Activated CD4-positive, alpha-beta T cell treated with anti-CD3 and anti-CD28 coated beads for 36 hours (primary cell): ENCODE data around the gene NCAN. TPM values are rescaled to one million over a fixed set of nuclear protein-coding genes. Genes with fewer than 3 reads are reported as not detected.
"Not testable (repeated sequence)": the region's sequence is repeated elsewhere in the genome, so short reads cannot be mapped to it uniquely, and the experiment has no call there.

Experiments used
- ATAC-seq: fragments of 200-7000 bp; cut with Tn5 transposase; one replicate; pipeline ENCODE4 v1.10.0; 2021; ENCODE audit warnings: mild to moderate bottlenecking, moderate library complexity
- CTCF ChIA-PET: fragments of 350-600 bp; sonication (Branson Sonifier 250); formaldehyde crosslinking; loops from one replicate; lab custom pipeline; 2021; ENCODE audit warnings: antibody characterized with exemption; lab: Charles Lee
- POLR2A ChIA-PET: fragments of 350-600 bp; sonication (Branson Sonifier 250); formaldehyde crosslinking; loops from one replicate; lab custom pipeline; 2021; ENCODE audit warnings: antibody characterized with exemption, inconsistent platforms; lab: Charles Lee
- DNase-seq: peaks from one replicate; pipeline ENCODE4 v3.0.0-alpha.2; 2020
- H3K27ac Mint-ChIP-seq: one replicate; pipeline ENCODE4 v1.8.0; 2021; ENCODE audit warnings: mixed read lengths
- H3K27me3 Mint-ChIP-seq: one replicate; pipeline ENCODE4 v1.8.0; 2021; ENCODE audit warnings: mixed read lengths
- H3K36me3 Mint-ChIP-seq: one replicate; pipeline ENCODE4 v1.8.0; 2021; ENCODE audit warnings: low read depth, mixed read lengths
- H3K4me1 Mint-ChIP-seq: one replicate; pipeline ENCODE4 v1.8.0; 2021; ENCODE audit warnings: mixed read lengths
- H3K4me3 Mint-ChIP-seq: one replicate; pipeline ENCODE4 v1.8.0; 2021; ENCODE audit warnings: mild to moderate bottlenecking, moderate library complexity, mixed read lengths
- H3K9me3 Mint-ChIP-seq: one replicate; pipeline ENCODE4 v1.8.0; 2021; ENCODE audit warnings: low read depth, mixed read lengths
- intact Hi-C, 2 experiments: fragments of 100-400 bp; cut with DNase I in 1 of 2; cut with micrococcal nuclease in 1 of 2; formaldehyde crosslinking; loops; one replicate each; pipeline versions ENCODE4 v1.14.2 to v1.15.1; 2022 to 2024; cut with DNase I, micrococcal nuclease
- total RNA-seq, 2 experiments: library from RNA; stranded (reverse); gene quantifications; one replicate each; pipeline ENCODE4 v1.2.3, GENCODE V29; 2021

NCAN gene
- total RNA-seq, 2 experiments from 2014 or later, result not detected

GRCh38 chr19:19213426-19214158, 1.8 kb downstream of the NCAN start:
- H3K4me3 Mint-ChIP-seq, result no peak overlapping the region
- H3K27ac Mint-ChIP-seq, result no peak overlapping the region
- no peaks in the 10 kb centered on the region for H3K9me3 Mint-ChIP-seq
- intact Hi-C loops, result no loop called here
- H3K27me3 Mint-ChIP-seq, result peaks cover 44% of the 10 kb centered on the region
- peaks cover 2% of the 10 kb centered on the region for H3K4me1 Mint-ChIP-seq
- CTCF ChIA-PET, result no interaction called here
- POLR2A ChIA-PET, result no interaction called here
- DNase-seq, result no peak
- no peaks in the 10 kb centered on the region for H3K36me3 Mint-ChIP-seq
- ATAC-seq, result no peak

DNA sequence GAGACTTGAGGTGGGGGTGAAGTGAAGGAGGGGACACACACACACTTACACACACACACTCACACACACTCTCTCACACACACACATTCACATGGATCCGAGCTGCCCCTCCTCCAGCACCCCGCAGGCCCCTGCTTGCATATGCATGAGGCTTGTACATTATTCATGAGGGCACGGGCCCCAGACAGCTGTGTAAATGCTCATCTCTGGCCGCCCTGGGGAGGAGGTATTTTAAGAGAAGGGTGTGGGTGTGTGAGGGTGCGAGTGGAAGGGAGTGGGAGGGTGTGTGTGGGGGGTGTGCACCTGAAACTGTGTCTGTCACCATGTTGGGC, 2.4 kb downstream of the NCAN start:
- peaks cover 2% of the 10 kb centered on the region for H3K4me1 Mint-ChIP-seq
- no peak for ATAC-seq
- CTCF ChIA-PET, result no interaction called here
- H3K27ac Mint-ChIP-seq, result no peak overlapping the region
- H3K9me3 Mint-ChIP-seq, result no peaks in the 10 kb centered on the region
- H3K27me3 Mint-ChIP-seq, result peaks cover 44% of the 10 kb centered on the region
- DNase-seq, result no peak
- H3K36me3 Mint-ChIP-seq, result no peaks in the 10 kb centered on the region
- no peak overlapping the region for H3K4me3 Mint-ChIP-seq
- POLR2A ChIA-PET, result no interaction called here
- intact Hi-C loops, result no loop called here

DNA sequence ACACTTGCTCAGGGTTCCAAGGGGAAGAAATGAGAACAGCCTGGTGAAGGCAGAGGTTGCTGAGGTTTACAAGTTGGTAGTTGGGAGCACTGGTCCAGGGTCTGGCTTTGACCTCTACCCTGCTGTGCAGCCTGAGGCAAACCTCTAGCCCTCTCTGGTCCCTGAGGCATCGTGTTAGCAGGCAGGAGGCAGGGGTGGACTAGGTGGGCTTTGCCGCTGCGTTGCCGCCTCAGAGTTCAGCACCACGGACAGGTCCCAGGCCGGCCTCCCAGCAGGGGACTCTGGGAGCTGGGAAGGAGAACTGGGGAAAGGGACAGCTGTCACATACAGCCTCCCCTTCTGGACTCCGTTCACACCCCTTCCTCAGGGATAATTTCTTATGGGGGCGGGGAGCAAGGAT, 3.1 kb downstream of the NCAN start:
- DNase-seq (peak; percentile 65), ATAC-seq (peak; percentile 42)
- no peak overlapping the region for H3K27ac Mint-ChIP-seq
- H3K36me3 Mint-ChIP-seq, result no peaks in the 10 kb centered on the region
- ChIA-PET POLR2A (interaction anchor here (0.6 kb wide), 1 partner anchor 239 kb away, joined by 9 read pairs; no protein-coding TSS in a partner anchor), CTCF (interaction anchor here (0.5 kb wide), 1 partner anchor 32 kb away, joined by 3 read pairs; no protein-coding TSS in a partner anchor)
- intact Hi-C loops, result no loop called here
- no peaks in the 10 kb centered on the region for H3K9me3 Mint-ChIP-seq
- H3K27me3 Mint-ChIP-seq, result peaks cover 44% of the 10 kb centered on the region
- H3K4me1 Mint-ChIP-seq, result peaks cover 2% of the 10 kb centered on the region
- H3K4me3 Mint-ChIP-seq, result no peak overlapping the region

- H3K27ac Mint-ChIP-seq, result no peak overlapping the region
- intact Hi-C loops, result no loop called here
- peaks cover 2% of the 10 kb centered on the region for H3K4me1 Mint-ChIP-seq
- DNase-seq (no peak), ATAC-seq (peak; percentile 30)
- ChIA-PET CTCF (no interaction called here), POLR2A (no interaction called here)
- no peaks in the 10 kb centered on the region for H3K9me3 Mint-ChIP-seq
- H3K4me3 Mint-ChIP-seq, result no peak overlapping the region
- H3K36me3 Mint-ChIP-seq, result no peaks in the 10 kb centered on the region
- H3K27me3 Mint-ChIP-seq, result peaks cover 42% of the 10 kb centered on the region
These were observed 4.0 kb downstream of the NCAN start for GRCh38 chr19:19215792-19216191.

GRCh38 chr19:19217099-19217498, 5.3 kb downstream of the NCAN start:
- peaks cover 33% of the 10 kb centered on the region for H3K27me3 Mint-ChIP-seq
- no peaks in the 10 kb centered on the region for H3K36me3 Mint-ChIP-seq
- peak; percentile 23 for ATAC-seq
- no peak overlapping the region for H3K27ac Mint-ChIP-seq
- POLR2A ChIA-PET, result no interaction called here
- H3K4me1 Mint-ChIP-seq, result peaks cover 2% of the 10 kb centered on the region
- no peaks in the 10 kb centered on the region for H3K9me3 Mint-ChIP-seq
- CTCF ChIA-PET, result interaction anchor here (0.7 to 1.1 kb wide), 3 partner anchors 12 to 24 kb away, joined by 3 to 4 read pairs (median 4); partner anchors contain the start of gene NR2C2AP
- H3K4me3 Mint-ChIP-seq, result no peak overlapping the region
- intact Hi-C loops, result no loop called here
- DNase-seq, result no peak

DNA sequence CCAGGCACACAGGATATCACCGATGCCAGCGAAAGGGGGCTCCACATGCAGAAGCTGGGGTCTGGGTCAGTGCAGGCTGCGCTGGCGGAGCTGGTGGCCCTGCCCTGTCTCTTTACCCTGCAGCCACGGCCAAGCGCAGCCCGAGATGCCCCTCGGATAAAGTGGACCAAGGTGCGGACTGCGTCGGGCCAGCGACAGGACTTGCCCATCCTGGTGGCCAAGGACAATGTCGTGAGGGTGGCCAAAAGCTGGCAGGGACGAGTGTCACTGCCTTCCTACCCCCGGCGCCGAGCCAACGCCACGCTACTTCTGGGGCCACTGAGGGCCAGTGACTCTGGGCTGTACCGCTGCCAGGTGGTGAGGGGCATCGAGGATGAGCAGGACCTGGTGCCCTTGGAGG, 7.2 kb downstream of the NCAN start:
- no peak overlapping the region for H3K4me3 Mint-ChIP-seq
- ATAC-seq (no peak), DNase-seq (no peak)
- POLR2A ChIA-PET, result no interaction called here
- CTCF ChIA-PET, result interaction anchor here (0.6 to 0.7 kb wide), 2 partner anchors 59 to 352 kb away, joined by 3 to 5 read pairs; no protein-coding TSS in a partner anchor
- no peak overlapping the region for H3K27ac Mint-ChIP-seq
- no peaks in the 10 kb centered on the region for H3K36me3 Mint-ChIP-seq
- H3K9me3 Mint-ChIP-seq, result no peaks in the 10 kb centered on the region
- peaks cover 17% of the 10 kb centered on the region for H3K27me3 Mint-ChIP-seq
- intact Hi-C loops, result no loop called here
- peaks cover 2% of the 10 kb centered on the region for H3K4me1 Mint-ChIP-seq

DNA sequence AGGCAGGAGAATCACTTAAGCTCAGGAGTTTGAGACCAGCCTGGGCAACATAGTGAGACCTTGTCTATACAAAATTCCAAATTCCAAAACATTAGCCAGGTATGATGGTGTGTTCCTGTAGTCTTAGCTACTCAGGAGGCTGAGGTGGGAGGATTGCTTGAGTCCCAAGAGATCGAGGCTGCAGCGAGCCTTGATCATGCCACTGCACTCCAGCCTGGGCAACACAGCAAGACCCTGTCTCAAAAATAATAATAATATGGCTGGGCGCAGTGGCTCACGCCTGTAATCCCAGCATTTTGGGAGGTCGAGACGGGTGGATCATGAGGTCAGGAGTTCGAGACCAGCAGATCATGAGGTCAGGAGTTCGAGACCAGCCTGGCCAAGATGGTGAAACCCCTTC, 9.2 kb downstream of the NCAN start:
- POLR2A ChIA-PET, H3K27ac Mint-ChIP-seq, H3K4me1 Mint-ChIP-seq, H3K9me3 Mint-ChIP-seq, CTCF ChIA-PET, ATAC-seq, DNase-seq, H3K36me3 Mint-ChIP-seq, intact Hi-C loops, H3K4me3 Mint-ChIP-seq: not testable (repeated sequence)
- H3K27me3 Mint-ChIP-seq, result peaks cover 10% of the 10 kb centered on the region

- peaks cover 6% of the 10 kb centered on the region for H3K27me3 Mint-ChIP-seq
- H3K4me1 Mint-ChIP-seq, result no peaks in the 10 kb centered on the region
- ChIA-PET CTCF (no interaction called here), POLR2A (no interaction called here)
- DNase-seq (no peak), ATAC-seq (no peak)
- intact Hi-C loops, result no loop called here
- H3K27ac Mint-ChIP-seq, result no peak overlapping the region
- H3K9me3 Mint-ChIP-seq, result no peaks in the 10 kb centered on the region
- H3K4me3 Mint-ChIP-seq, result no peak overlapping the region
- no peaks in the 10 kb centered on the region for H3K36me3 Mint-ChIP-seq
These were observed 11.3 kb downstream of the NCAN start for GRCh38 chr19:19223060-19223459.

- no peak for ATAC-seq
- no peak for DNase-seq
- intact Hi-C loops, result loop anchor here (1.0 to 2.0 kb wide), 2 partner anchors 37 to 85 kb away; partner anchors contain the start of gene TMEM161A (in 1 of the 2)
- Mint-ChIP-seq H3K9me3 (no peaks in the 10 kb centered on the region), H3K27ac (no peak overlapping the region), H3K4me1 (no peaks in the 10 kb centered on the region), H3K4me3 (no peak overlapping the region), H3K36me3 (no peaks in the 10 kb centered on the region), H3K27me3 (peaks cover 6% of the 10 kb centered on the region)
- ChIA-PET CTCF (interaction anchor here (0.6 to 2.5 kb wide), 2 partner anchors 77 to 722 kb away, joined by 3 to 11 read pairs; no protein-coding TSS in a partner anchor), POLR2A (no interaction called here)
These were observed 11.9 kb downstream of the NCAN start for GRCh38 chr19:19223636-19224035.

DNA sequence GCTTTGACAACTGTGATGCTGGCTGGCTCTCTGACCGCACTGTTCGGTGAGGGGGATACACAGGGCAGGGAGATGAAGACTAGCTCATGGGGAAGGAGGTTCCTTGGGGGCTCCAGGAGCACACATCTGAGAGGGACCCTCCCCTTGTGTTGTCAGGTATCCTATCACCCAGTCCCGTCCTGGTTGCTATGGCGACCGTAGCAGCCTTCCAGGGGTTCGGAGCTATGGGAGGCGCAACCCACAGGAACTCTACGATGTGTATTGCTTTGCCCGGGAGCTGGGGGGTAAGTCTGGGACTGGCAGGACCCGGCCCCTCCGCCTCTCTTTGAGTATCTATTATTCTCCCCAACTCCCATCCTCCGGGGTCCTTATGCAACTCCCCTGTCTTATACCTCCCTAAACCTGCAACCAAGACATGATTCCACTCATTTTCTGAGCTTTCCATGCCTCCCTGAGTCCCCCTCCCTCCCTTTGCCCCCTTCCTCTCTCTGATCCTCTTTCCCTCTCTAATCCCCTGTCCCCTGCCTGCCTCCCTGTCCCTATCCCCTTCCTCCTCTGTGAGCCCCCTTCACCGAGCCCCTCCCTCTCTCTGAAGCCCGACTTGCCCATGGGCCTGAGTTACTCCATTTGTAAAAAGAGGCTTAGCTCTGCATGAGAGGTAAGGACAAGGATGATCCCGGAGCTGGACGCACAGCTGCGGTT, 12.5 kb downstream of the NCAN start:
- CTCF ChIA-PET, result interaction anchor here (0.6 to 2.5 kb wide), 3 partner anchors 19 to 722 kb away, joined by 3 to 11 read pairs (median 10); no protein-coding TSS in a partner anchor

DNA sequence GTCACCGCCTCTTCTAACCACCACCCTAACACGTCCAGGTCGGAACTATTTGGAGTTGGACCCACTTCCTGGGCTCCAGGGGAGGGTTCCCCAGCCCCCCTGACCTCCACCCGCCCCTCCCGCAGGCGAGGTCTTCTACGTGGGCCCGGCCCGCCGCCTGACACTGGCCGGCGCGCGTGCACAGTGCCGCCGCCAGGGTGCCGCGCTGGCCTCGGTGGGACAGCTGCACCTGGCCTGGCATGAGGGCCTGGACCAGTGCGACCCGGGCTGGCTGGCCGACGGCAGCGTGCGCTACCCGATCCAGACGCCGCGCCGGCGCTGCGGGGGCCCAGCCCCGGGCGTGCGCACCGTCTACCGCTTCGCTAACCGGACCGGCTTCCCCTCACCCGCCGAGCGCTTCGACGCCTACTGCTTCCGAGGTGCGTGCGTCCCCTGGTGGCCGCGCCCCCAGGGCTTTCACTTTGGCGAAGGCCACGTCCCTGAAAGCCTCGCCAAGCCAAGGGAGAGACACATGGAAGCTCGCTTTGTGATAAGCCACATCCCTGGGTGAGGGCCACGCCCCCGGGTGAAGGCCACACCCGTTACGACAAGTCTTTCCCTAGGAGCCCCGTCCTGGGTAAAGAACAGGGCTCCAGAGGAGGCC, 13.2 kb downstream of the NCAN start:
- CTCF ChIA-PET, result interaction anchor here (0.6 to 2.5 kb wide), 7 partner anchors 20 to 80 kb away, joined by 3 to 11 read pairs (median 3); partner anchors contain the start of genes MEF2B and NR2C2AP
- POLR2A ChIA-PET, result interaction anchor here (1.2 kb wide), 1 partner anchor 22 kb away, joined by 4 read pairs; the partner anchor contains the start of gene NR2C2AP
- no peaks in the 10 kb centered on the region for H3K9me3 Mint-ChIP-seq
- peak; percentile 90 for ATAC-seq
- peak; percentile 87 for DNase-seq
- H3K4me1 Mint-ChIP-seq, result no peaks in the 10 kb centered on the region
- H3K27me3 Mint-ChIP-seq, result peaks cover 6% of the 10 kb centered on the region
- H3K27ac Mint-ChIP-seq, result no peak overlapping the region
- no peaks in the 10 kb centered on the region for H3K36me3 Mint-ChIP-seq
- intact Hi-C loops, result loop anchor here (1.0 to 2.0 kb wide), 5 partner anchors 22 to 86 kb away; partner anchors contain the start of genes BORCS8 (in 1 of the 2), NR2C2AP (in 1 of the 2), RFXANK (in 1 of the 2) and TMEM161A (in 1 of the 2)
- peak overlapping the region; percentile 61 for H3K4me3 Mint-ChIP-seq

More for the DNA sequence above, 12.5 kb downstream of the NCAN start:
- Mint-ChIP-seq H3K27ac (no peak overlapping the region), H3K4me3 (no peak overlapping the region), H3K4me1 (no peaks in the 10 kb centered on the region), H3K9me3 (no peaks in the 10 kb centered on the region), H3K36me3 (no peaks in the 10 kb centered on the region), H3K27me3 (peaks cover 6% of the 10 kb centered on the region)
- ATAC-seq (no peak), DNase-seq (no peak)
- intact Hi-C loops, result loop anchor here (1.0 to 2.0 kb wide), 2 partner anchors 38 to 86 kb away; partner anchors contain the start of gene TMEM161A (in 1 of the 2)
- POLR2A ChIA-PET, result interaction anchor here (1.2 kb wide), 1 partner anchor 21 kb away, joined by 4 read pairs; the partner anchor contains the start of gene NR2C2AP
